Loucy (cell line): ENCODE results near the gene RTBDN.

Experiments
- EZH2phosphoT487 ChIP-seq: fragments of 200-600 bp; IDR thresholded peaks from 2 replicates; pipeline ENCODE4 v1.6.1; 2018; ENCODE audit warnings: antibody characterized with exemption, mild to moderate bottlenecking, moderate library complexity, borderline replicate concordance
- TF ChIP-seq, protein P1 (sequence below): fragments of 200-600 bp; sonication (generic); conservative IDR thresholded peaks from 2 replicates; pipeline ENCODE4 v1.5.1; 2014; ENCODE audit warnings: mild to moderate bottlenecking, antibody characterized with exemption, low read length

DNA sequence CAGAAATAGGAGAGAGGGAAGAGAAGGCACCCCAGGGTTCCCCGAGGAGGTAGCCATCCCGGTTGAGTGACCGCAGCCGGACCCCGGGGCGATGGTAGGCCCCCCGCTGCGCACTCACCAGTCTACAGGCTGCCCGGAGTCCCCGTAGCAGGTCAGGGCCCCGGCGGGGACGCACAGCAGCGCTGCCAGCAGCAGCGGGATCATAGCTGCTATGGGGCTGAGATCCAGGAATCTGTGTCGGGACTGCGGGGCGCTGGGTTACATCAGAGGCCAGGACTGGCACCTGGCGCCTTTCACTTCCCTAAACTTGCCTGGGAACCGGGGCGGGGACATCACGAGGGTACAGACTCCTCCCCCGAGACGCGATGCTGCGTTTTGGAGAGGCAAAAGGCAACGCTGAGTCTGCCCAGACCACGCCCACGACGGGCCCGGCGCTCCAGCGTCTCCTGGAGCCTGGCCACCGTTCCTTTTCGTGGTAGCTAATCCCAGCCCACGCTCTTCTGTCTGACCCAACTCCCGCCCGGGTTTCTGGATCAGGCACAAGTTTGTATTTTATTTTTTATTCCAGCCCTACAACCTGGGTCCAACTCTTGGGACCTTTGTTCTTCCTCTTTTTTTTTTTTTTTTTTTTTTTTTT lies 46.9 kb upstream of the RTBDN start, which contains the start of gene DNASE2:
- no peak for TF ChIP-seq EZH2phosphoT487
- TF ChIP-seq, protein P1, sequence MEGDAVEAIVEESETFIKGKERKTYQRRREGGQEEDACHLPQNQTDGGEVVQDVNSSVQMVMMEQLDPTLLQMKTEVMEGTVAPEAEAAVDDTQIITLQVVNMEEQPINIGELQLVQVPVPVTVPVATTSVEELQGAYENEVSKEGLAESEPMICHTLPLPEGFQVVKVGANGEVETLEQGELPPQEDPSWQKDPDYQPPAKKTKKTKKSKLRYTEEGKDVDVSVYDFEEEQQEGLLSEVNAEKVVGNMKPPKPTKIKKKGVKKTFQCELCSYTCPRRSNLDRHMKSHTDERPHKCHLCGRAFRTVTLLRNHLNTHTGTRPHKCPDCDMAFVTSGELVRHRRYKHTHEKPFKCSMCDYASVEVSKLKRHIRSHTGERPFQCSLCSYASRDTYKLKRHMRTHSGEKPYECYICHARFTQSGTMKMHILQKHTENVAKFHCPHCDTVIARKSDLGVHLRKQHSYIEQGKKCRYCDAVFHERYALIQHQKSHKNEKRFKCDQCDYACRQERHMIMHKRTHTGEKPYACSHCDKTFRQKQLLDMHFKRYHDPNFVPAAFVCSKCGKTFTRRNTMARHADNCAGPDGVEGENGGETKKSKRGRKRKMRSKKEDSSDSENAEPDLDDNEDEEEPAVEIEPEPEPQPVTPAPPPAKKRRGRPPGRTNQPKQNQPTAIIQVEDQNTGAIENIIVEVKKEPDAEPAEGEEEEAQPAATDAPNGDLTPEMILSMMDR: no peak
